NCI-H1694 (cell line): ENCODE data around the gene HSPA14.
"Not testable (repeated sequence)": the region's sequence is repeated elsewhere in the genome, so short reads cannot be mapped to it uniquely, and the experiment has no call there.

Experiments used
- DNase-seq: peaks from one replicate; lab custom pipeline; 2025; lab: John Stamatoyannopoulos, UW

HSPA14 gene

DNA sequence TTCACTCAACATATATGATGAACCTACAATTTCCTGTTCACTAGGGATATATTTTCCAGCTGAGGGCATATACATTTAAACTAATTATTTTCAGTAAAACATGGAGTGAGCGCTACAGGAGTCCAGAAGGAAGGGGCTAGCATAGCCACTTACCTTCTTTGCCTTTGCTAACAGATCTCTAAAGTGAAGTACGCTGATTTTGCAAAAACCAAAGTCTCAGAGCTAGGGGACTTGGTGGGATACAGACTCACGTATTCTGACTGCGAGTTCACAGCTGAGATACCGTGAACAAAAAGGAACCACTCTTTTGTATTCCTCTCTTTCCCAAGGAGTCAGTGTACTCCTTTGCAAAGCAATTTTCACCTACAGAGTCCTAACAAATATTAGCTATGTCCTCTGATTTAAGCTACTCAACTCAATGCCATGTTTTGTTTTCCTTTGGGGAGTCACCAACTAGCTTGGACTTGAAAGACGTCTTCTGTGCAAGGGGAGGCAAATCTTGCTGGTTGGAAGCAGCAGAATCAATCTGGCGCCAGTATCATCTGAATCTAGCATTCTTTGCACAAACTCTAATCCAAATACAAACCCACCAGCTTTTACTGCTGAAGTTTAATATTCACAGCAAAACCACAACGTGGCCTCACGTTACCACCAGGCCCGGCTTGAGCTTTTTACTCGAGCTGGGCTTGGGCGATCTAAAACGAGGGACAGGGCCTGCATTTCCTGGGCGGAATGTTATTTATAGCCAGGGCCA is 926 bp upstream of the HSPA14 start:
- no peak for DNase-seq

DNA sequence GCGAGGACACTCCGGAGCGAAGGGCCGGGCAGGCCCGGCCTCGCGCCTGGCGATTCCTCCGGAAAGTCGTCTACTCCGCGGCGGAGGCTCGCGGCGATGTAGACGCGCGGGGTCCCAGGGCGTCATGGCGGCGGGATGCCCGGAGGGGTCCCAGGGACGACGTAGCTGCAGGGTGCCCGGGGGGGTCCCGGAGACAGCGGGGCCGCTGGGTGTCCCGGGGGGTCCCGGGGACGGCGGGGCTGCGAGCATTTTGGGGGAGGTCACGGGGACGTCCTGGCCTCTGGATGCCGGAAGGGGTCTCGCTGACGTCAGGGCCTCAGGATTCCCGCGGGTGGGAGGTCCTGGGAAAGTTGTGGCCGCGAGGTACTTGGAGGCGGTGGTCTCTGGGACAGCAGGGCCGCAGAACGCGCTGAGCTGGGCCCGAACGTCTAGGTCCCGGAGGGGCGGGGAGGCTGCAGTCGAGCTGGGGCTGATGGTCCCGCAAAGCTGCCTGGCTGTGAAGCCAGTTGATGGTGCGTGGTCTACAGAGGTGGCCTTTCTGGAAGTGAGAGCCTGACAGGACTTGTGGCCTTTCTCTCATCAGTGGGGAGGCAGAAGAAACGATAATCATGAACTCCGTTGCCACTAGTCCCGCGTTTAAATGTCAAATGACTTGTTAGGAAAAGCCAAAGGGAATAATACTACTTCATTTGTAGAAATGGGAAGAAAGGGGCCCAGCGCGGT is 637 bp downstream of the HSPA14 start:
- no peak for DNase-seq

DNA sequence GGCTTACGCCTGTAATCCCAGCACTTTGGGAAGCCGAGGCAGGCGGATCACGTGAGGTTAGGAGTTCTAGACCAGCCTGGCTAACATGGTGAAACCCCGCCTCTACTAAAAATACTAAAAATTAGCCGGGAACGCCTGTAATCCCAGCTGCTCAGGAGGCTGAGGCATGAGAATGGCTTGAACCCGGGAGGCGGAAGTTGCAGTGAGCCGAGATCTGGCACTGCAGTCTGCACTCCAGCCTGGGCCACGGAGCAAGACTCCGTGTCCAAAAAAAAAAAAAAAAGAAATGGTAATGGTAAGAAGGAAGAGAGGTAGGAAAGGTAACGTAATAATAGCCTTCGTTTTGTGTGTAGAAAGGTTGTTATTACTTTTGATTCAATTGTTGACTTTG is 1.2 kb downstream of the HSPA14 start:
- no peak for DNase-seq

DNA sequence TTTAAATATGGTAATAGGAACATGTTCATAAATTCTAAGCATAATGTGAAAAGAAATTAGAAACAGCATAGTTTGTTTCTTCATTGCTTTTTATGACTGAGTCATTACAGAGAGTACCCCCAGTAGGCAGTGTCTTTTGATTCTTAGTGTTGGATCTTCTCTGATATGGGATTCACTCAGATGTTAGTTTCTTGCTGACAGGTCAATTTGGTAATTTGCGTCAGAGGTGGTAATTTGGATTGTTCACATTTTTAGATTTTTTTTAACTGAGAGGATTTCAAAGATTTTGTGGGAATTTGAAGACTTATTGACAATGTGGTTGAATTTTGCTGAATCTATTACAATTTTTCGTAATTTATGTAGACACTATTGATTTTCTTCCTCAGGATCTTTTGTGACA is 2.1 kb downstream of the HSPA14 start:
- DNase-seq = no peak

DNA sequence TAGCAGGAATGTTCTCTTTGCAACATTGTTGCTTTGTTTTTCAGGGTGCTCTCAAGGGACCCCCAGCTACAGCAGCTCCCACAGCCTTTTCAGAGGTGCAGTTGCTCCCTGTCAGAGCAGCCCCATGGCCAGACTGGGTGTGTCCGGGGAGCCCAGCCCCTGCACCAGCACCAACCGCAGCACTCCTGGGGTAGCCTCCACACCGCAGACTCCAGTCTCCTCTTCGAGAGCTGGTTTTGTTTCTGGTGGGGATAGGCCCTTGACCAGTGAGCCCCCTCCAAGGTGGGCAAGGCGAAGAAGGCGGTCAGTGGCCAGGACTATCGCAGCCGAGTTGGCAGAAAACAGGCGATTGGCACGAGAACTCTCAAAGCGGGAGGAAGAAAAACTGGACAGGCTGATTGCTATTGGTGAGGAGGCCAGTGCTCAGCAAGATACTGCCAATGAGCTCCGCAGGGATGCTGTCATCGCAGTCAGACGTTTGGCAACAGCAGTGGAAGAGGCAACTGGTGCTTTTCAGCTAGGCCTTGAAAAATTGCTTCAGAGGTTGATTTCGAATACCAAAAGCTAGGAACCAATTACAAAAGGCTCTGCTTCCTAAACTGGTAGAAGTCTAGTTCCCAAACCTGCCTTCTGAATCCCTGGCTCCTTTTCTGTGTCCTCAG is 5.4 kb downstream of the HSPA14 start:
- DNase-seq = no peak

DNA sequence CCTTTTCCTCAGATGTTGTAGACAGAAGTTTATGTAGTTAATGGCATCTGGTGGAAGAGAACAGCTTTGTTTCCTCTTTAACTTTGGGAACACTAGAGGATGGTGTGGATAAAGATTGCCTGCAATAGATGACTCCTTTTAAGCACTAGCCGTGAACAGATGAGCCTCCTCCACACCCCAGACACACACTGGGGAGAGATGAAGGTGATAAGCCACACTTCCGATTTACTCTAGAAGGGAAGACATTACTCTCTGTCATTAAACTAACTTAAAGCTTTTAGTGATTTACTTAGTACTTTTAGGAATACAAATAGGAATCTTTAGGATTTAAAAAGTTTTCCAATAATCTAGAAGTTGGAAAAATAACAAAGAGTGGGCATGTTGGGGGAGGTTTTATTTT is 6.8 kb downstream of the HSPA14 start:
- DNase-seq = no peak

DNA sequence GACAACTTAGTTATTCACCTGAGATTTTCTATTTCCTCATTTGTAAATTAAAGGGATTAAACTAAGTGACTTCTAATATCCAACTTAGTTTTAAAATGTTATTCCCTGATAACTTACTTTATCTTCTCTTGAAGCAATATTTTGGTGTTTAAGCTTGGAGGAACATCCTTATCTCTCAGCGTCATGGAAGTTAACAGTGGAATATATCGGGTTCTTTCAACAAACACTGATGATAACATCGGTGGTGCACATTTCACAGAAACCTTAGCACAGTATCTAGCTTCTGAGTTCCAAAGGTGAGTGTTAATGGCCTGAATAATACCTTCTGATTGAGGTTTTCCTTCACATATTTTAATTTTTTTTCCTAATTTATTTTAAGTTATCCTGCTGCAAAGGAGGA is 14.1 kb downstream of the HSPA14 start:
- no peak for DNase-seq

DNA sequence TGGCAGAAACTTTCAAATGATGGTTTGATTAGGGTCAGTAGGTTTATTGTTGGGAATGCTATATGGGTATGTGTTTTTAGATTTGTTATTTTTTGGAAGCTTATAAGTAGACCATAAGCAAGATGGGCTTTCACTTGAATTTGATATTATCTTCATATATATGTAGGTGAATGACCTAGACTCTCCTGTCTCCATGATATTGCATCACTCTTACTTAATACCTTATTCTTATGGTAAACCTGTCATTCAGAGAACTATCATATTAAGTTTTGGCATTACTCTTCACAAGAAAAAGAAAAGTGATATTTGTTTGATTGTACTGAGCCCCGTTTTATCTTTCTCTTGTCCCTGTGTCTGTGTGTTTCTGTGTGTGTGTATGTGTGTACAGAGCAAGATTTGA is 17.3 kb downstream of the HSPA14 start:
- DNase-seq = no peak

DNA sequence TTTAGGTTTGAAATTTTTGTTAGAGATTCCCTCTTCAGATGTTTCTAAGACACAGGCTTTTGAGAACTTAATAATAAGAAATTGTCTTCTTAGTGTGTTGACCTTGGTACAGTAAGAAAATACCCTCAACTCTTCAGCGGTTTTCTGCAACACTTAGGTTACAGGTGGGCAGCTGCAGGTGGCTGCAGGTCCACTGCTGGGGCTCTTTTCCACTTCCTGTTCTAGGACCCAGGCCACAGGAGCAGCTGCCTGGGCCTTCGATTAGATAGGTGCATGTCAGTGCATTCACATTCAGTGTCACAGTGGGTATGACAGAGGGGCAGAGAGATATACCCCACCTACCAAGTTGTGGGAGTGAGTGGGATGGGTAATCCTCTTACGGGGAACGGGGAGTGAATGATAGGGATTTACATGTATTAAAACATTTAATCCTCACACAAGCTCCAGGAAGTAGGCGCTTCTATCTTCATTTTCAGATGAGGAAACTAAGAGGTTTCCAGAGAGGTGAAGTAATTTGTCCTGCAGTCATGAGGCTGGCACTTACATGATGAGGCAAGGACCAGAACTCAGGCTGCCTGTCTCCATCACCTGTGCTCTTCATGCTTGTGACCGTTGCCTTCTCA is 20.3 kb downstream of the HSPA14 start:
- DNase-seq = no peak

DNA sequence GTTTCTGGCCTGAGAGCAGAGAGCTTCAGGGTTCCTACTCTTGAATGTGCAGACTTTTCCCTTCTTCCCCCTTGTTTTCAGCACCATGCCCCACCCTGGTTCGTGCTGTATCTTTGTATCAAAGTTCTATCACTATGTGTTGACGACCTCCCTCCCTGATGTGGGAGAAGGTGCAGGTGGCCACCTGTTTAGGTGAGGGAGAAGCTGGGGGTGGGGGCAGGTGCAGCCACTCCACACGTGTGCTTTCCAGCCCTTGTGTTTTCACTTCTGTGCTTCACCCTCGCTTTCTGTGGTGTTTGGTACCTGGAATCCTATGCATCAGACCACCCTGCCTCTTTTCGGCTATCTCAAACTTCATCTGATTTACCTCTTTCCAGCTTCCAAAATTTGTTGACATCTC is 20.9 kb downstream of the HSPA14 start:
- DNase-seq = no peak

DNA sequence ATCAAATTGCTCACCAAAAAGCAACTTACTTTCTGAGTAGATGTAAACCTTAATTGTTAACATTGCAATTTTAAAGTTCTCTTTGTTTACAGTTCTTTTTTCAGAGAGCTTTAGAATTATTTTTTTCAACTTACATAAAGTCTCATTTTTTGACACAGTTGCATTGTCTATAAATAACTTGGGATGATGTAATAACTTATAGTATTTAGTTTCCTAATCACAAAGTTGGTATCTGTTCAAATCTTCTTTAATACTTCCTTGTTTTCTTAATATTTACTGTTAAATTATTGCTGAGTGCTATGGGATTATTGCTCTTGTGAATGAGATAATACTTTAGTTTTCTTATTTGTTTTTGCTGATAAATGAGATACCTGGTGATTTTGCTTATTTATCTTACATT is 21.7 kb downstream of the HSPA14 start:
- DNase-seq = no peak

DNA sequence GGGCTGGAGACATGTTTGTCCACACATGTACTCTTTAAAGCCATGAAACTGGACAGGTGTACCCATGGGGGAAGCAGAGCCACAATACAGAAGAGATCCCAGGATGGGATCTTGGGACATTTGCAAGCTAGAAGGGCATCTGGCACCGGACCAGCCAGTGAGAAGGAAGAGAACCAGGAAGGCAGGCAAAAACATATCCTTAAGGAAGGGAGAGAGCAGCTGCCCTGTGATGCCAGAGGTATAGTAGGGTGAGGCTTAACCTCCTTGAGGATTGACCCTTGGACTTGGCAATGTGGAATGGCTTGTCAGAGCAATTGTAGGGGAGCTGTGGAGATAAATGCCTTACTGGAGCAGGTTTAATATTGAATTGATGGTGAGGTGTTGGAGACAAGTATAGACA is 22.7 kb downstream of the HSPA14 start:
- DNase-seq = no peak

DNA sequence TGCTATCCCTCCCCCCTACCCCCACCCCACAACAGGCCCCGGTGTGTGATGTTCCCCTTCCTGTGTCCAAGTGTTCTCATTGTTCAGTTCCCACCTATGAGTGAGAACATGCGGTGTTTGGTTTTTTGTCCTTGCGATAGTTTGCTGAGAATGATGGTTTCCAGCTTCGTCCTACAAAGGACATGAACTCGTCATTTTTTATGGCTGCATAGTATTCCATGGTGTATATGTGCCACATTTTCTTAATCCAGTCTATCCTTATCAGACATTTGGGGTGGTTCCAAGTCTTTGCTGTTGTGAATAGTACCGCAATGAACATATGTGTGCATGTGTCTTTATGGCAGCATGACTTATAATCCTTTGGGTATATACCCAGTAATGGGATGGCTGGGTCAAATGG is 26.4 kb downstream of the HSPA14 start:
- DNase-seq = not testable (repeated sequence)

DNA sequence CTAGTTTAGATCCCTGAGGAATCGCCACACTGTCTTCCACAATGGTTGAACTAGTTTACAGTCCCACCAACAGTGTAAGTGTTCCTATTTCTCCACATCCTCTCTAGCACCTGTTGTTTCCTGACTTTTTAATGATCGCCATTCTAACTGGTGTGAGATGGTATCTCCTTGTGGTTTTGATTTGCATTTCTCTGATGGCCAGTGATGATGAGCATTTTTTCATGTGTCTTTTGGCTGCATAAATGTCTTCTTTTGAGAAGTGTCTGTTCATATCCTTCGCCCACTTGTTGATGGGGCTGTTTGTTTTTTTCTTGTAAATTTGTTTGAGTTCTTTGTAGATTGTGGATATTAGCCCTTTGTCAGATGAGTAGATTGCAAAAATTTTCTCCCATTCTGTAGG is 26.8 kb downstream of the HSPA14 start:
- not testable (repeated sequence) for DNase-seq

DNA sequence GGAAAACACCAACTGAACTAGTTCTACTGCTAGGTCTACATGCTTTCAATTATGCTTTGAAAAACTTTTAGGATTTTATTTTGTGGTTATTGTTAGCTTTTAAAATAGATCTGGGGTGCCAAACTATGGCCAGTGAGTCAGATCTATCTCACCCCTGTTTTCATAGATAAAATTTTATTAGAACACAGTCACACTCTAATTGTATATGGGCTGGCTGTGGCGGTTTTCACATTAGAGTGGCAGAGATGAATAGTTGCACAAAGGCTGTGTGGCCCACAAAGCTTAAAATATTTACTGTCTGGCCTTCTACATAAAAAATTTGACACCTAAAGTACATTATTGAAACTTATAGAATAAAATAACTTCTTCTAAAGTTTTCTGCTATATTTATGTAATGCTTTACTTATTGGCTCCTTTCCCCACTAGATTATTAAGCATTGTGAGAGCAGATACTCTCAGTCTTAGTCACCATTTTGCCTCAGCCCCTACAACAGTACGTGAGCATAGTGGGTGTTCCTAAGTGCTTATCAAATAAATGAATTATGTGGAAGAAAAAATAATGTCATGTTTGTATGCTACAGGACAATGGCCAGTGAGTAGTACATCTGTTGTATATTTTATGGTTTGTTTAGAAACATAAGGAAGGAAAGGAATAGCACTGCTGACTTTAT is 35.1 kb downstream of the HSPA14 start:
- DNase-seq = no peak

DNA sequence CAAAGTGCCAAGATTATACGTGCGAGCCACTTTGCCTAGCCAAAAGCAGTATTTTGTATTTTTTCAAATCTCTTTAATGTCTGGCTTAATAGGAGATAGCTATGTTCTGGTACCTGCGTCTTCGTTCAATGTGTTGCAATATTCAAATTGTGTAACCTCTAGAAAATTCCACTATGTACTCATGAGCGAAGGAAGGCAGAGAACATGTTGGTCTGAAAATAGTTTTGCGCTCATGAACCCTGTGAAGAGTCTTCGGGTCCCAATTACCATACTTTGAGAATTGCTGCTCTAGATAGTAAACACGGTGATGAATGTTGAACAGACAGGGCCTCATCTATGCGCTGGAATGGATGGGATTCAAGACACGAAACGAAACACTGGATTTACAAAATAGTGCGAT is 37.8 kb downstream of the HSPA14 start:
- no peak for DNase-seq

DNA sequence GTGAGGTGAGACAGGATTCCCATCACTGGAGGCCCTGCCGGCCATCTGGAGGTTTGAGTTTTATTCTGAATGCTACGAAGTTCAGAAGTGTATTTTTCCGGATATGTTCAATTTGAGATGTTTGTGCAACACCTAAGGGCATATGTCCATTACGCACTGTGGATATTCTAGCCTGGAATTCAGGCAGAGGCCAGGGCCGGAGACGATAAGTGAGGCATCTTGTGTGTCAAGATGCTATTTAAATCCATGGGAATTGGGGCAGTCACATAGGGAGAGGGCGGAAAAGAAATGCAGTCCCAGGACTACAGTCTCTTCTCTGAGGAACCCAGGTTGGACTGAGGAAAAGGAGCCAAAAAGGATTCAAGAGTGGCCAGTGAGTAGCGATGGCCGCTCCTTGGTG is 38.7 kb downstream of the HSPA14 start:
- no peak for DNase-seq

DNA sequence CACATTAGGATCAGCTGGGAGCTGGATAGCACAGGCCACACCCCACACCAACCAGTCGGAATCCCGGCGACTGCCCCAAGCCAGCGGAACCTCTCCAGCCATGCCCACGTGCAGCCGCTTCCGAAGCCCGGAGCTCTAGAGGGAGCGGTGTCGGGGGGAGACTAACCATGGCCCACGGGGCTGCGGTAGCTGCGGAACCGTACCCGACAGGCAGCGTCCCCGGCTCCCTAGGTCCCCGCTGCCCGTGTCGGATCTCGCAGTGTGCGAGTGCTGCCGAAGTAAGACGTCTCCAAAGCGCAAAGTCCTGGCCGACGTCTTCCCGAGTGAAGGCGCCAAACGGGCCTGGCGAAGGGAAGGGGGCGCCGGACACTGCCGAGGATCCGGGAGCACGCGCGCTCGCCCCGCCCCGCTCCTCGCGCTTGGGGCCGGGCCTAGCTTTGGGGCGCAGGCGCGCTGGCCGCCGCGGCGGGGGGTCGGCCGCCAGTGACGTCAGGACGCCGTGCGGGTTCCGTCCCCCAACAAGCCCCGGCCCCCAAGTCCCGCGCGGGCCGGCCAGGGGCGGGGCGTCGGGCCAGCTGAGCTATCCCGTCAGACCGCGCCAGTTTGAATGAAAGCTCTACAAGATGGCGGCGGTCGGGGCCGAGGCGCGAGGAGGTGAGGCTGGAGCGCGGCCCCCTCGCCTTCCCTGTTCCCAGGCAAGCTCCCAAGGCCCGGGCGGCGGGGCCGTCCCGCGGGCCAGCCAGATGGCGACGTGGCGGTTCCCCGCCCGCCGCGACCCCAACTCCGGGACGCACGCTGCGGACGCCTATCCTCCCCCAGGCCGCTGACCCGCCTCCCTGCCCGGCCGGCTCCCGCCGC is 40.4 kb downstream of the HSPA14 start, which contains the start of gene SUV39H2:
Gene SUV39H2 (plus strand): TSS at position 601 of the 858 bp plus-strand sequence. CDS start 23 bp downstream, at position 624.
- peak; percentile 76 for DNase-seq

DNA sequence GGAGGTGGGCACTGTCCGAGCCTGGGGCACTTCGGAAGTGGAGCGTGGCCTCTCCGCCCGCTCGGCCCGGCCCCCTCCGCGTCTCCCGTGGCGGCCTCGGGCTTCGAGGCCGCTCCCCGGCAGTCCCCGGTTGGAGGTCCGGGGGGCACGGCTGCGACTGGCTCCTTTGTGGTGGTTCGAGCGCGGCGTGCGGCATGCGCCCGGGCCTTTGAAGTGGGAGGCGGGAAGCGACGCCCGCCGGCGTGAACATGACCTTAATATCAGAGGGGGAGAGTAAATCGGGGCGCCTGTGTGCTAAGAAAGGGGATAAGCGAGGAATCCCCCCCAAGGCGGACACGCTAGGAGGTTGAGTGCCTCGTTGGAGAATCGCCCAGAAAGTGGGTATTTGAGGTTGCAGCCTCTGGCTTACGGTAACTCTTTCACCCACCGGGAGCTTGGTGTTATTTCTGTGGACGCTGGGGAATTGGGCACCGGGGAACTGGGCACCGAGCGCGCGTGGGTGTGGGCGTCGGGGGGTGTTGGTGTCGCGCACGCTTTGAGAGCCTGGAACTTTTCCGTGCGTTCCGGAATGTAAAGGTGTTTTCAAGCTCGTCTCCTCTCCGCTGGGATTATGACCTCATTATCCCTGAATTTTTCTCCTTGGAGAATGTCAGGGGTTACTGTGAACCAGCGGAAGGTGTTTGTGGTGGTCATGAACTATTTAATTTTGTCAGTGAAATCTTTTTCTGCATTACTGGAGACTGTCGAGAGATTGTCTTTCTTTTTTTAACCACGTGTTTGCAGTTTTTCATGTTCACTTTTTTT is 41.2 kb downstream of the HSPA14 start:
- no peak for DNase-seq

DNA sequence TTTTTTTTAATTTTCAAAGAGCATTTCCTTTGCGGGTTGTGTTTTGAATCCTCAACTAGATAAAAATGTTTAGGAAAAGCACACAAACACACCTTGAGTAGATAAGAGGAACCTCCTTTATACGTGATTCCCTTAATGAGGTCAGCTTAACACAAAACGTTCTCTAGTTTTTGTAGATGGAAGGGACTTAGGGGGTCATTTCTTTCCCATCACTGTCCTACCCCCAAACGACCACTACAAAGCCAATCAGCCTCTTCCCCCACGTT is 41.8 kb downstream of the HSPA14 start:
- DNase-seq = no peak

DNA sequence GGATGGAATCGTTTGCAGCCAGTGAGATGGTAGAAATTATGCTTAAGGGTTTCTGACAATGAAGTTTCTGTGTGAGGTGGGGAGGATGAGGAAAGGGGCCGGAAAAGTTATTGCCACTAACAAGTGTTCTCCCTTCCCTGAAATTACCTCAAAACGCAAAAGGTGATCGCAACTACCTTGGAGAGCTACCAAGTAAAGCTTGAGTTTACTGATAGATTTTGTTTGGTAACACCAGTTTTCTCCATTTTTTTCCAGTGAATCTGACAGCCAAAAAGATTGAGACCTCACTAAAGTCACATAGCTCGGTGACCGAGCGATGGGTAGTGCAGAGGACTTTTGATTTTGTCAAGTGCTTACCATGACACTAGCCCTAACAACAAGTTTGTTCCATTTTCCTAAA is 42.1 kb downstream of the HSPA14 start:
- DNase-seq = no peak
